Measurements from ENCODE around the gene F5.

GRCh38 chr1:169499807-169500206 is 86.5 kb downstream of the F5 start:
- TF ChIP-seq EZH2 (IDR thresholded peaks at IDR 0.05; ENCODE audit: borderline replicate concordance, low read depth, low read length, severe bottlenecking) (no peak), CTCF (IDR thresholded peaks at IDR 0.05; ENCODE audit: borderline replicate concordance, extremely low read depth, low read length, poor library complexity, severe bottlenecking) (no peak)
